Ovary (tissue), 3 donors: ENCODE results near the gene MAPK7.

Experiments
- EP300 ChIP-seq: sonication (generic); formaldehyde crosslinking; IDR thresholded peaks from one replicate; pipeline ENCODE4 v1.6.1; 2017; ENCODE audit warnings: antibody characterized with exemption
- TF ChIP-seq, protein P1 (sequence below), 3 donors: fragments of 450-650 bp in 2 of 3; fragments of 200-600 bp in 1 of 3; IDR thresholded peaks; one replicate each; pipeline versions ENCODE4 v1.5.1 to v1.8.0; 2016 to 2022; ENCODE audit warnings: antibody characterized with exemption in 3 of 3, mild to moderate bottlenecking in 1 of 3
- donor health status: DM: no; HTN: no; CAD: no.

DNA sequence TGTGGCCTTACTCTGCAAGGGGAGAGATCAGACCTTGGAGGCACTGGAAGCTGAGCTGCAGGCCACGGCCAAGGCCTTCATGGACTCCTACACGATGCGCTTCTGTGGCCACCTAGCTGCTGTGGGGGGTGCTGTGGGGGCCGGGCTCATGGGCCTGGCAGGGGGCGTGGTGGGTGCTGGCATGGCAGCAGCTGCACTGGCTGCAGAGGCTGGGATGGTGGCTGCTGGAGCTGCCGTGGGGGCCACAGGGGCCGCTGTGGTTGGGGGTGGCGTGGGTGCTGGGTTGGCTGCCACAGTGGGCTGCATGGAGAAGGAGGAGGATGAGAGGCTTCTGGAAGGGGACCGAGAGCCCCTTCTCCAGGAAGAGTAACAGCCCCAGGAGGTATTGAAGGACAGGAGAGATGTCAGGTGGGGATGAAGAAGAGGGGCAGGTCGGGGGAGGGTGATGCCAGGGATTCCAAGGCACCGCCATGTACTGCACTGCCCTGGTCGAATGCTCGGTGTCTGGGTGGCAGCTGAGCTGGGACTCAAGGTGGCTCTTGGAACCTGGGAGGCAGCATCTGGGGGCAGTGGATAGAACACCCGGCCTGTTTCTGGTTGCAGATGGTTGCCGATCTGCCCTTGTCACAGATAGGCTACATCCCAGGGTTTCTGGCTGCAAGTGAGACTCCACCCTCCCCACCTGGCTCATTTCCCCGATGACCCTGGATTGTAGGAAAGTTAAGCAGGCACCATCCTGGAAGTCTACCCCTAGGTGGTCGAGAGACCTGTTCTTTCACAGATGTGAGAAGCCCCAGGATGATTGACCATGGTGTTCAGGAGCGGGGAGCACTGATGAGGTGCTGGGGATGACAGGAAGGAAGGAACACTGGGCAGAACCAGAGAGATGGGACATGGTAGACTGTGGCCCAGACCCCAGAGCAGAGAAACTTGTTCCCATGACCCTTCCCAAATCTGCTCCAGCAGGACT lies 37.8 kb downstream of the MAPK7 start:
- TF ChIP-seq, protein P1, sequence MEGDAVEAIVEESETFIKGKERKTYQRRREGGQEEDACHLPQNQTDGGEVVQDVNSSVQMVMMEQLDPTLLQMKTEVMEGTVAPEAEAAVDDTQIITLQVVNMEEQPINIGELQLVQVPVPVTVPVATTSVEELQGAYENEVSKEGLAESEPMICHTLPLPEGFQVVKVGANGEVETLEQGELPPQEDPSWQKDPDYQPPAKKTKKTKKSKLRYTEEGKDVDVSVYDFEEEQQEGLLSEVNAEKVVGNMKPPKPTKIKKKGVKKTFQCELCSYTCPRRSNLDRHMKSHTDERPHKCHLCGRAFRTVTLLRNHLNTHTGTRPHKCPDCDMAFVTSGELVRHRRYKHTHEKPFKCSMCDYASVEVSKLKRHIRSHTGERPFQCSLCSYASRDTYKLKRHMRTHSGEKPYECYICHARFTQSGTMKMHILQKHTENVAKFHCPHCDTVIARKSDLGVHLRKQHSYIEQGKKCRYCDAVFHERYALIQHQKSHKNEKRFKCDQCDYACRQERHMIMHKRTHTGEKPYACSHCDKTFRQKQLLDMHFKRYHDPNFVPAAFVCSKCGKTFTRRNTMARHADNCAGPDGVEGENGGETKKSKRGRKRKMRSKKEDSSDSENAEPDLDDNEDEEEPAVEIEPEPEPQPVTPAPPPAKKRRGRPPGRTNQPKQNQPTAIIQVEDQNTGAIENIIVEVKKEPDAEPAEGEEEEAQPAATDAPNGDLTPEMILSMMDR (IDR thresholded peaks at IDR 0.05), result no peak
- no peak for TF ChIP-seq EP300
